H9 (cell line): ENCODE measurements around the gene CCL13. TPM values are rescaled to one million over a fixed set of nuclear protein-coding genes. Genes with fewer than 3 reads are reported as not detected.

Experiments used
- DNase-seq: peaks from one replicate; pipeline ENCODE4 v3.0.0-alpha.2; 2017
- H2AFZ ChIP-seq: one replicate; pipeline ENCODE4 v1.6.1; 2013; ENCODE audit warnings: mild to moderate bottlenecking, low read length, control low read depth, moderate library complexity
- H2AK5ac ChIP-seq: 2 replicates; pipeline ENCODE4 v1.6.1; 2013; ENCODE audit warnings: low read length, control low read depth, mixed read lengths; ENCODE audit not compliant: insufficient read length
- H2BK120ac ChIP-seq: one replicate; pipeline ENCODE4 v1.6.1; 2013; ENCODE audit warnings: low read depth, mild to moderate bottlenecking, low read length, control low read depth, inconsistent platforms; ENCODE audit not compliant: poor library complexity, severe bottlenecking
- H2BK12ac ChIP-seq: 2 replicates; pipeline ENCODE4 v1.6.1; 2013; ENCODE audit warnings: low read length, control low read depth, mixed read lengths, low read depth; ENCODE audit not compliant: insufficient read length
- H2BK15ac ChIP-seq: 2 replicates; pipeline ENCODE4 v1.6.1; 2013; ENCODE audit warnings: low read depth, low read length, control low read depth
- H2BK20ac ChIP-seq: one replicate; pipeline ENCODE4 v1.6.1; 2013; ENCODE audit warnings: low read depth, mild to moderate bottlenecking, low read length, control low read depth, inconsistent platforms; ENCODE audit not compliant: poor library complexity, severe bottlenecking
- H2BK5ac ChIP-seq: 2 replicates; pipeline ENCODE4 v1.6.1; 2013; ENCODE audit warnings: low read length, control low read depth, mixed read lengths; ENCODE audit not compliant: insufficient read length
- H3K14ac ChIP-seq: 2 replicates; pipeline ENCODE4 v1.6.1; 2013; ENCODE audit warnings: low read length, control low read depth; ENCODE audit not compliant: insufficient read depth
- H3K18ac ChIP-seq: 2 replicates; pipeline ENCODE4 v1.6.1; 2013; ENCODE audit warnings: low read depth, mild to moderate bottlenecking, mixed read lengths, low read length, control low read depth; ENCODE audit not compliant: insufficient read length
- H3K23ac ChIP-seq: 2 replicates; pipeline ENCODE4 v1.6.1; 2013; ENCODE audit warnings: low read length, control low read depth, mixed read lengths, low read depth; ENCODE audit not compliant: insufficient read length
- H3K23me2 ChIP-seq: 2 replicates; pipeline ENCODE4 v1.6.1; 2013; ENCODE audit warnings: low read depth, mild to moderate bottlenecking, mixed read lengths, low read length, control low read depth; ENCODE audit not compliant: insufficient read length, poor library complexity, severe bottlenecking
- H3K27ac ChIP-seq: 2 replicates; pipeline ENCODE4 v1.5.1; 2013; ENCODE audit warnings: low read length, control low read depth, mixed read lengths, low read depth; ENCODE audit not compliant: insufficient read length
- H3K27me3 ChIP-seq: 2 replicates; pipeline ENCODE4 v1.6.1; 2013; ENCODE audit warnings: low read length, control low read depth, inconsistent platforms; ENCODE audit not compliant: insufficient read depth
- H3K4ac ChIP-seq: 2 replicates; pipeline ENCODE4 v1.6.1; 2013; ENCODE audit warnings: low read depth, mild to moderate bottlenecking, control low read depth, inconsistent platforms, low read length, moderate library complexity
- H3K4me1 ChIP-seq: 2 replicates; pipeline ENCODE4 v1.6.1; 2013; ENCODE audit warnings: low read length, control low read depth, inconsistent platforms; ENCODE audit not compliant: insufficient read depth
- H3K4me2 ChIP-seq: 2 replicates; pipeline ENCODE4 v1.6.1; 2013; ENCODE audit warnings: low read length, control low read depth, mixed read lengths; ENCODE audit not compliant: insufficient read length, insufficient read depth
- H3K56ac ChIP-seq: 2 replicates; pipeline ENCODE4 v1.6.1; 2013; ENCODE audit warnings: low read depth, mild to moderate bottlenecking, mixed read lengths, low read length, control low read depth; ENCODE audit not compliant: insufficient read length
- H3K79me1 ChIP-seq: 2 replicates; pipeline ENCODE4 v1.6.1; 2013; ENCODE audit warnings: low read depth, mild to moderate bottlenecking, moderate library complexity, low read length, control low read depth, inconsistent platforms; ENCODE audit not compliant: insufficient read depth, poor library complexity, severe bottlenecking
- H3K79me2 ChIP-seq: 2 replicates; pipeline ENCODE4 v1.6.1; 2013; ENCODE audit warnings: low read length, control low read depth, inconsistent platforms; ENCODE audit not compliant: insufficient read depth
- H3K9ac ChIP-seq: 2 replicates; pipeline ENCODE4 v1.6.1; 2013; ENCODE audit warnings: low read length, control low read depth, mixed read lengths; ENCODE audit not compliant: insufficient read length; ENCODE audit errors: extremely low read depth
- H3K9me3 ChIP-seq: one replicate; pipeline ENCODE4 v1.6.1; 2013; ENCODE audit warnings: low read depth, low read length, inconsistent platforms; ENCODE audit not compliant: control insufficient read depth
- H3T11ph ChIP-seq: one replicate; pipeline ENCODE4 v1.6.1; 2013; ENCODE audit warnings: mild to moderate bottlenecking, low read length, control low read depth, inconsistent platforms
- H4K20me1 ChIP-seq: one replicate; pipeline ENCODE4 v1.6.1; 2013; ENCODE audit not compliant: control insufficient read depth, insufficient read length, insufficient read depth
- H4K5ac ChIP-seq: 2 replicates; pipeline ENCODE4 v1.6.1; 2013; ENCODE audit warnings: low read depth, mild to moderate bottlenecking, mixed read lengths, low read length, control low read depth; ENCODE audit not compliant: insufficient read length
- H4K8ac ChIP-seq: replicated peaks from 2 replicates; pipeline ENCODE4 v1.6.1; 2013; ENCODE audit warnings: low read length, control low read depth, mixed read lengths, low read depth; ENCODE audit not compliant: insufficient read length
- H4K91ac ChIP-seq: 2 replicates; pipeline ENCODE4 v1.6.1; 2013; ENCODE audit warnings: low read depth, mild to moderate bottlenecking, moderate library complexity, mixed read lengths, low read length, control low read depth; ENCODE audit not compliant: insufficient read length
- H3K27ac Mint-ChIP-seq, 3 experiments: 2 replicates in 2 of 3; 3 replicates in 1 of 3; pipeline ENCODE4 v1.8.0; 2020 to 2021; ENCODE audit warnings: mixed read lengths in 3 of 3, mild to moderate bottlenecking in 1 of 3, moderate library complexity in 1 of 3
- H3K27me3 Mint-ChIP-seq: 2 replicates; pipeline ENCODE4 v1.8.0; 2021; ENCODE audit warnings: low read depth, mild to moderate bottlenecking, moderate library complexity, mixed read lengths
- H3K36me3 Mint-ChIP-seq, 3 experiments: 2 replicates in 2 of 3; 3 replicates in 1 of 3; pipeline ENCODE4 v1.8.0; 2020 to 2021; ENCODE audit warnings: low read depth in 3 of 3, mixed read lengths in 3 of 3; ENCODE audit not compliant: insufficient read depth in 1 of 3
- H3K4me1 Mint-ChIP-seq, 2 experiments: 2 replicates each; pipeline ENCODE4 v1.8.0; 2020; ENCODE audit warnings: mixed read lengths in 2 of 2
- H3K4me3 Mint-ChIP-seq, 2 experiments: 2 replicates in 1 of 2; 3 replicates in 1 of 2; pipeline ENCODE4 v1.8.0; 2020 to 2021; ENCODE audit warnings: mild to moderate bottlenecking in 2 of 2, mixed read lengths in 2 of 2, moderate library complexity in 1 of 2
- H3K9me3 Mint-ChIP-seq, 2 experiments: 2 replicates in 1 of 2; 3 replicates in 1 of 2; pipeline ENCODE4 v1.8.0; 2020; ENCODE audit warnings: mild to moderate bottlenecking in 2 of 2, mixed read lengths in 2 of 2, moderate library complexity in 1 of 2
- total RNA-seq: library from RNA; stranded (reverse); gene quantifications from 2 replicates; pipeline ENCODE4 v1.2.1, GENCODE V29; 2021
- TF ChIP-seq, protein P1 (sequence below): fragments of 200-600 bp; sonication (generic); conservative IDR thresholded peaks from 3 replicates; pipeline ENCODE4 v1.8.0; 2021; ENCODE audit warnings: antibody characterized with exemption, mild to moderate bottlenecking

The CCL13 gene
- total RNA-seq, 1 experiment from 2014 or later, result not detected

DNA sequence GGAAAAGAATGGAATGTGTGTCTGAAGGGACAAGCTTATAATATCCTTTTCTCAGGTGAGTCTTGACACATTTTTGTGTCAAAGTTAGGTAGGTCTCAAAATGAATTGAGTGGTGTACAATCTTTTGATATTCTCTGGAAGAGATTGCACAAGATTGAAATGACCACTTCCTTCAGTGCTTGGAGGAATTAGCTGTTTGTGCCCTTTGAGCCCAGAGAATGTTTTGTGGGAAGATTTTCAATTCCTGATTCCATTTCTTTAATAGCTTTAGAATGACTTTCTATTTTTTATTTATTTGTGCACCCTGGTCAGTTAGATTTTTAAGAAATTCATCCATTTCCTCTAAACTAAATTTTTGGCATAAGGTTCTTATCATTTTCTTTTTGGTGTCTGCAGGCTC, 1.6 kb upstream of the CCL13 start:
- H3K27ac Mint-ChIP-seq, result no peak overlapping the region
- no peak overlapping the region for H3K18ac ChIP-seq
- H3K56ac ChIP-seq, result no peak overlapping the region
- no peak overlapping the region for H3K14ac ChIP-seq
- H3K4me2 ChIP-seq, result no peak overlapping the region
- TF ChIP-seq, protein P1, sequence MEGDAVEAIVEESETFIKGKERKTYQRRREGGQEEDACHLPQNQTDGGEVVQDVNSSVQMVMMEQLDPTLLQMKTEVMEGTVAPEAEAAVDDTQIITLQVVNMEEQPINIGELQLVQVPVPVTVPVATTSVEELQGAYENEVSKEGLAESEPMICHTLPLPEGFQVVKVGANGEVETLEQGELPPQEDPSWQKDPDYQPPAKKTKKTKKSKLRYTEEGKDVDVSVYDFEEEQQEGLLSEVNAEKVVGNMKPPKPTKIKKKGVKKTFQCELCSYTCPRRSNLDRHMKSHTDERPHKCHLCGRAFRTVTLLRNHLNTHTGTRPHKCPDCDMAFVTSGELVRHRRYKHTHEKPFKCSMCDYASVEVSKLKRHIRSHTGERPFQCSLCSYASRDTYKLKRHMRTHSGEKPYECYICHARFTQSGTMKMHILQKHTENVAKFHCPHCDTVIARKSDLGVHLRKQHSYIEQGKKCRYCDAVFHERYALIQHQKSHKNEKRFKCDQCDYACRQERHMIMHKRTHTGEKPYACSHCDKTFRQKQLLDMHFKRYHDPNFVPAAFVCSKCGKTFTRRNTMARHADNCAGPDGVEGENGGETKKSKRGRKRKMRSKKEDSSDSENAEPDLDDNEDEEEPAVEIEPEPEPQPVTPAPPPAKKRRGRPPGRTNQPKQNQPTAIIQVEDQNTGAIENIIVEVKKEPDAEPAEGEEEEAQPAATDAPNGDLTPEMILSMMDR, result no peak
- no peaks in the 10 kb centered on the region for H4K20me1 ChIP-seq
- H2BK15ac ChIP-seq, result no peak overlapping the region
- no peak overlapping the region for H3K27ac ChIP-seq
- H2AFZ ChIP-seq, result no peak overlapping the region
- H2BK120ac ChIP-seq, result no peak overlapping the region
- H3K9me3 Mint-ChIP-seq, result peaks cover 6 to 7% of the 10 kb centered on the region in 2 experiments; a peak in 4 of 5 replicates
- H3K79me2 ChIP-seq, result no peaks in the 10 kb centered on the region
- no peak overlapping the region for H4K5ac ChIP-seq
- no peak overlapping the region for H3K4me3 Mint-ChIP-seq
- no peaks in the 10 kb centered on the region; a peak in 1 of 7 replicates for H3K36me3 Mint-ChIP-seq
- peaks cover 9% of the 10 kb centered on the region for H3K27me3 Mint-ChIP-seq
- no peak overlapping the region for H2AK5ac ChIP-seq
- no peaks in the 10 kb centered on the region for H3K23me2 ChIP-seq
- no peak overlapping the region for H3T11ph ChIP-seq
- no peaks in the 10 kb centered on the region for H3K27me3 ChIP-seq
- DNase-seq, result no peak
- H3K79me1 ChIP-seq, result no peaks in the 10 kb centered on the region
- peaks cover under 1 to 11% of the 10 kb centered on the region in 2 experiments for H3K4me1 Mint-ChIP-seq
- H4K8ac ChIP-seq, result no peak overlapping the region
- no peaks in the 10 kb centered on the region for H3K9me3 ChIP-seq
- no peak overlapping the region for H3K9ac ChIP-seq
- no peak overlapping the region for H2BK5ac ChIP-seq
- H3K23ac ChIP-seq, result no peak overlapping the region
- no peak overlapping the region for H4K91ac ChIP-seq
- no peak overlapping the region for H2BK12ac ChIP-seq
- no peak overlapping the region for H3K4ac ChIP-seq
- no peaks in the 10 kb centered on the region for H3K4me1 ChIP-seq
- no peak overlapping the region for H2BK20ac ChIP-seq
